ENCODE measurements around the gene RTL1.

Gene RTL1

DNA sequence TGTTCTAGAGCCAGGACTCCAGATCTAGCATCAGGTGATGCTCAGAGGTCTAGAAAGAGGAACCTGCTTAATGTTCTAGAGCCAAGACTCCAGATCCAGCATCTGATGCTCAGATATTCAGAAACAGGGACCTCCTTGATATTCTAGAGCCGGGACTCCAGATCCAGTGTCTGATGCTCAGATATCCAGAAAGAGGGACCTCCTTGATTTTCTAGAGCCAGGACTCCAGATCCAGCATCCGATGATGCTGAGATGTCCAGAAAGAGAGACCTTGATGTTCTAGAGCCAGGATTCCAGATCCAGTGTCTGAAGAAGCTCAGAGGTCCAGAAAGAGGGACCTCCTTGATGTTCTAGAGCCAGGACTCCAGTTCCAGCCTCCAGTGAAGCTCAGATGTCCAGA lies 40.7 kb downstream of the RTL1 start:
- CTCF ChIA-PET = interaction anchor here (1.8 kb wide), 1 partner anchor 12 kb away, joined by 4 read pairs; no protein-coding TSS in a partner anchor
- TF ChIP-seq CTCF (conservative IDR thresholded peaks at IDR 0.05; ENCODE audit: low read depth) = no peak
- POLR2A ChIA-PET (ENCODE audit: low non-redundant PET) = no interaction called here
- DNase-seq (ENCODE audit: low spot score) = no peak
- H3K27ac ChIP-seq = no peak overlapping the region

DNA sequence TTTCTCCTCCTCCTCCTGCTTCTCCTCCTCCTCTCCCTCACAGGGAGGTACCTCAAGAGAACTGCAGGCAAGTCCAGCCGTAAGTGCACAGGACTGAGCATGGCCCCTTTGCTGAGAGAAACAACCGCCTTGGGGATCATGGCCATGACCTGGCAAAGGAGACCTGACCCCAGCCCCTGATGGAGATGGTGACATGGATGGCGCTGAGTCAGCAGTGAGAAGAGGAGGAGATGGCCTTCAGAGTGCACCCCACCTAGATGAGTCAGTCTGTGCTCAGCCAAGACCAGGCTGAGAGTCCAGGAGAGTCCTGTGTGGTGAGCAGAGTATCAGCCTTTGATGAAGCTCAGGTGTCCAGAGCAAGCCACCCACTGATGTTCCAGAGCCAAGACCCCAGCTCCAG lies 41.2 kb downstream of the RTL1 start:
- ChIA-PET POLR2A (ENCODE audit: low non-redundant PET) (no interaction called here), CTCF (interaction anchor here (1.8 kb wide), 1 partner anchor 11 kb away, joined by 4 read pairs; no protein-coding TSS in a partner anchor)
- no peak overlapping the region for H3K27ac ChIP-seq
- no peak for TF ChIP-seq CTCF (conservative IDR thresholded peaks at IDR 0.05; ENCODE audit: low read depth)
- no peak for DNase-seq (ENCODE audit: low spot score)

DNA sequence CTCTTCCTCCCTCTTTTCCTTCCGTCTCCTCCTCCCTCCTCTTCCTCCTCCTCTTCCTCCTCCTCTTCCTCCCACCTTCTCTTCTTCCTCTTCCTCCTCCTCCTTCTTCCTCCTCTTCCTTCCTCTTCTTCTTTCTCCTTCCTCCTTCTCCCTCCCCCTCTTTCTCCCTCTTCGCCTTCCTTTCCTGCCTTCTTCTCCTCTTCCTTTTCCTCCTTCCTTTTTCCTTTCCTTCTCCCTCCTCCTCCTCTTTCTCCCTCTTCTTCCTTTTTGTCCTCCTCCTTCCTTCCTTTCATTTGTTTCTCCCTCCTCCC lies 41.6 kb downstream of the RTL1 start:
- ChIA-PET CTCF (interaction anchor here (1.8 kb wide), 1 partner anchor 11 kb away, joined by 4 read pairs; no protein-coding TSS in a partner anchor), POLR2A (ENCODE audit: low non-redundant PET) (no interaction called here)
- H3K27ac ChIP-seq = no peak overlapping the region
- DNase-seq (ENCODE audit: low spot score) = no peak
- TF ChIP-seq CTCF (conservative IDR thresholded peaks at IDR 0.05; ENCODE audit: low read depth) = no peak

- POLR2A ChIA-PET (ENCODE audit: low non-redundant PET) = no interaction called here
Observed at GRCh38 chr14:100861188-100861936, 42.2 kb downstream of the RTL1 start.

DNA sequence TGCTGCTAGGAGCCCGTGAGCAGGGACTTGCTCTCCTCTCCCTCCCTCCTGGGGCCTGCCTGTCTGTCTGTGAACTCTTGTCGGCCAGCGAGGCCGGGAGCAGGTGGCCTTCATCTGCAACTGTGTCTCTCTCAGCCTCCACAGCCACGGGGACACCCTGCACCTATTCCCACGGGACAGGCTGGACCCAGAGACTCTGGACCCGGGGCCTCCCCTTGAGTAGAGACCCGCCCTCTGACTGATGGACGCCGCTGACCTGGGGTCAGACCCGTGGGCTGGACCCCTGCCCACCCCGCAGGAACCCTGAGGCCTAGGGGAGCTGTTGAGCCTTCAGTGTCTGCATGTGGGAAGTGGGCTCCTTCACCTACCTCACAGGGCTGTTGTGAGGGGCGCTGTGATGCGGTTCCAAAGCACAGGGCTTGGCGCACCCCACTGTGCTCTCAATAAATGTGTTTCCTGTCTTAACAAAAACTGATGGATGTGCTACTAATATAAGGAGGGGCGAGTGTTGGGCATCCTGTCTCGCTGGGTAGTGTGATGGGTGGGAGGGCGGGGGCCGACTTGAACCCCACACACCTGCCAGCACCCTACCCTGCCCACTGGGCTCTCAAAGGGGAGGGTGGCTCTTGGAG lies 42.9 kb downstream of the RTL1 start:
- no peak for DNase-seq (ENCODE audit: low spot score)
- no peak overlapping the region for H3K27ac ChIP-seq
- ChIA-PET CTCF (no interaction called here), POLR2A (ENCODE audit: low non-redundant PET) (no interaction called here)
- TF ChIP-seq CTCF (conservative IDR thresholded peaks at IDR 0.05; ENCODE audit: low read depth) = no peak

More at GRCh38 chr14:100861188-100861936, 42.2 kb downstream of the RTL1 start:
- H3K27ac ChIP-seq = no peak overlapping the region
- CTCF ChIA-PET = no interaction called here
- TF ChIP-seq CTCF (conservative IDR thresholded peaks at IDR 0.05; ENCODE audit: low read depth) = no peak
- no peak for DNase-seq (ENCODE audit: low spot score)

GRCh38 chr14:100859781-100860180 lies 43.7 kb downstream of the RTL1 start:
- no peak for TF ChIP-seq CTCF (conservative IDR thresholded peaks at IDR 0.05; ENCODE audit: low read depth)
- ChIA-PET CTCF (no interaction called here), POLR2A (ENCODE audit: low non-redundant PET) (no interaction called here)
- no peak for DNase-seq (ENCODE audit: low spot score)
- no peak overlapping the region for H3K27ac ChIP-seq
